ENCODE data around the gene EIF4E1B.

Gene EIF4E1B

GRCh38 chr5:176671890-176672747 lies 41.6 kb downstream of the EIF4E1B start:
- peaks cover 5% of the 10 kb centered on the region for H3K4me1 Mint-ChIP-seq
- ATAC-seq (replicated peaks; ENCODE audit: extremely low read depth, poor library complexity, severe bottlenecking) (no peak), DNase-seq (ENCODE audit: low spot score in 2 of 2) (no peak)
- no peak overlapping the region for H3K27ac Mint-ChIP-seq (ENCODE audit: low read depth)
- peaks cover 53% of the 10 kb centered on the region for H3K27me3 Mint-ChIP-seq
- H3K36me3 Mint-ChIP-seq (ENCODE audit: insufficient read depth) = no peaks in the 10 kb centered on the region
- no peak overlapping the region for H3K4me3 Mint-ChIP-seq
- no peaks in the 10 kb centered on the region for H3K9me3 Mint-ChIP-seq

GRCh38 chr5:176673651-176674583 lies 43.4 kb downstream of the EIF4E1B start:
- peaks cover 5% of the 10 kb centered on the region for H3K4me1 Mint-ChIP-seq
- DNase-seq (ENCODE audit: low spot score in 2 of 2) (no peak), ATAC-seq (replicated peaks; ENCODE audit: extremely low read depth, poor library complexity, severe bottlenecking) (no peak)
- H3K9me3 Mint-ChIP-seq = no peaks in the 10 kb centered on the region
- no peak overlapping the region for H3K27ac Mint-ChIP-seq (ENCODE audit: low read depth)
- peaks cover 56% of the 10 kb centered on the region for H3K27me3 Mint-ChIP-seq
- no peaks in the 10 kb centered on the region for H3K36me3 Mint-ChIP-seq (ENCODE audit: insufficient read depth)
- no peak overlapping the region for H3K4me3 Mint-ChIP-seq

GRCh38 chr5:176674799-176675198 lies 44.3 kb downstream of the EIF4E1B start:
- ATAC-seq (replicated peaks; ENCODE audit: extremely low read depth, poor library complexity, severe bottlenecking) (no peak), DNase-seq (ENCODE audit: low spot score in 2 of 2) (no peak)
- peaks cover 59% of the 10 kb centered on the region for H3K27me3 Mint-ChIP-seq
- H3K9me3 Mint-ChIP-seq = no peaks in the 10 kb centered on the region
- peaks cover 5% of the 10 kb centered on the region for H3K4me1 Mint-ChIP-seq
- no peaks in the 10 kb centered on the region for H3K36me3 Mint-ChIP-seq (ENCODE audit: insufficient read depth)
- H3K4me3 Mint-ChIP-seq = no peak overlapping the region
- H3K27ac Mint-ChIP-seq (ENCODE audit: low read depth) = no peak overlapping the region

- no peak for DNase-seq (ENCODE audit: low spot score in 2 of 2)
- ATAC-seq (replicated peaks; ENCODE audit: extremely low read depth, poor library complexity, severe bottlenecking) = no peak
- Mint-ChIP-seq H3K27ac (ENCODE audit: low read depth) (no peak overlapping the region), H3K9me3 (no peaks in the 10 kb centered on the region), H3K27me3 (peaks cover 61% of the 10 kb centered on the region), H3K36me3 (ENCODE audit: insufficient read depth) (no peaks in the 10 kb centered on the region), H3K4me1 (peaks cover 5% of the 10 kb centered on the region), H3K4me3 (no peak overlapping the region)
Measured at GRCh38 chr5:176675676-176676360, 45.3 kb downstream of the EIF4E1B start.

GRCh38 chr5:176676361-176676824 lies 45.9 kb downstream of the EIF4E1B start:
- ATAC-seq (replicated peaks; ENCODE audit: extremely low read depth, poor library complexity, severe bottlenecking) (no peak), DNase-seq (ENCODE audit: low spot score in 2 of 2) (no peak)
- peaks cover 60% of the 10 kb centered on the region for H3K27me3 Mint-ChIP-seq
- H3K9me3 Mint-ChIP-seq = no peaks in the 10 kb centered on the region
- no peak overlapping the region for H3K4me3 Mint-ChIP-seq
- H3K27ac Mint-ChIP-seq (ENCODE audit: low read depth) = no peak overlapping the region
- H3K36me3 Mint-ChIP-seq (ENCODE audit: insufficient read depth) = no peaks in the 10 kb centered on the region
- H3K4me1 Mint-ChIP-seq = peaks cover 5% of the 10 kb centered on the region

GRCh38 chr5:176677209-176677939 lies 46.9 kb downstream of the EIF4E1B start:
- Mint-ChIP-seq H3K27me3 (peaks cover 60% of the 10 kb centered on the region), H3K9me3 (no peaks in the 10 kb centered on the region), H3K4me1 (peaks cover 5% of the 10 kb centered on the region), H3K36me3 (ENCODE audit: insufficient read depth) (no peaks in the 10 kb centered on the region), H3K27ac (ENCODE audit: low read depth) (no peak overlapping the region), H3K4me3 (no peak overlapping the region)
- DNase-seq (ENCODE audit: low spot score in 2 of 2) (no peak), ATAC-seq (replicated peaks; ENCODE audit: extremely low read depth, poor library complexity, severe bottlenecking) (no peak)

- no peaks in the 10 kb centered on the region for H3K9me3 Mint-ChIP-seq
- H3K4me3 Mint-ChIP-seq = no peak overlapping the region
- ATAC-seq (replicated peaks; ENCODE audit: extremely low read depth, poor library complexity, severe bottlenecking) = no peak
- no peak for DNase-seq (ENCODE audit: low spot score in 2 of 2)
- H3K36me3 Mint-ChIP-seq (ENCODE audit: insufficient read depth) = no peaks in the 10 kb centered on the region
- H3K27ac Mint-ChIP-seq (ENCODE audit: low read depth) = no peak overlapping the region
- peaks cover 5% of the 10 kb centered on the region for H3K4me1 Mint-ChIP-seq
- H3K27me3 Mint-ChIP-seq = peaks cover 66% of the 10 kb centered on the region
Measured at GRCh38 chr5:176678584-176678983, 48.1 kb downstream of the EIF4E1B start.

GRCh38 chr5:176679365-176680225 lies 49.1 kb downstream of the EIF4E1B start:
- Mint-ChIP-seq H3K36me3 (ENCODE audit: insufficient read depth) (no peaks in the 10 kb centered on the region), H3K27ac (ENCODE audit: low read depth) (no peak overlapping the region), H3K9me3 (no peaks in the 10 kb centered on the region), H3K4me3 (no peak overlapping the region), H3K27me3 (peaks cover 71% of the 10 kb centered on the region), H3K4me1 (peaks cover 3% of the 10 kb centered on the region)
- DNase-seq (ENCODE audit: low spot score in 2 of 2) (no peak), ATAC-seq (replicated peaks; ENCODE audit: extremely low read depth, poor library complexity, severe bottlenecking) (no peak)

GRCh38 chr5:176680226-176680563 lies 49.7 kb downstream of the EIF4E1B start:
- Mint-ChIP-seq H3K9me3 (peaks cover 4% of the 10 kb centered on the region), H3K27ac (ENCODE audit: low read depth) (no peak overlapping the region), H3K4me1 (no peaks in the 10 kb centered on the region), H3K4me3 (no peak overlapping the region), H3K36me3 (ENCODE audit: insufficient read depth) (no peaks in the 10 kb centered on the region), H3K27me3 (peaks cover 77% of the 10 kb centered on the region)
- ATAC-seq (replicated peaks; ENCODE audit: extremely low read depth, poor library complexity, severe bottlenecking) = no peak
- DNase-seq (ENCODE audit: low spot score in 2 of 2) = no peak

GRCh38 chr5:176682016-176682531 lies 51.6 kb downstream of the EIF4E1B start:
- no peaks in the 10 kb centered on the region for H3K4me1 Mint-ChIP-seq

GRCh38 chr5:176685010-176685409 lies 54.5 kb downstream of the EIF4E1B start:
- ATAC-seq (replicated peaks; ENCODE audit: extremely low read depth, poor library complexity, severe bottlenecking) (no peak), DNase-seq (ENCODE audit: low spot score in 2 of 2) (no peak)
- H3K4me3 Mint-ChIP-seq = no peak overlapping the region
- no peaks in the 10 kb centered on the region for H3K36me3 Mint-ChIP-seq (ENCODE audit: insufficient read depth)
- H3K27ac Mint-ChIP-seq (ENCODE audit: low read depth) = no peak overlapping the region
- no peaks in the 10 kb centered on the region for H3K4me1 Mint-ChIP-seq
- H3K9me3 Mint-ChIP-seq = peaks cover 5% of the 10 kb centered on the region
- peaks cover 68% of the 10 kb centered on the region for H3K27me3 Mint-ChIP-seq

More at GRCh38 chr5:176682016-176682531, 51.6 kb downstream of the EIF4E1B start:
- Mint-ChIP-seq H3K27me3 (peaks cover 85% of the 10 kb centered on the region), H3K27ac (ENCODE audit: low read depth) (no peak overlapping the region), H3K36me3 (ENCODE audit: insufficient read depth) (no peaks in the 10 kb centered on the region), H3K9me3 (peaks cover 5% of the 10 kb centered on the region), H3K4me3 (no peak overlapping the region)
- DNase-seq (ENCODE audit: low spot score in 2 of 2) (no peak), ATAC-seq (replicated peaks; ENCODE audit: extremely low read depth, poor library complexity, severe bottlenecking) (no peak)
